ENCODE data around the gene ADGRF4. TPM values are rescaled to one million over a fixed set of nuclear protein-coding genes. Genes with fewer than 3 reads are reported as not detected.

Gene ADGRF4
- total RNA-seq, 1 donor = 0.43 TPM

DNA sequence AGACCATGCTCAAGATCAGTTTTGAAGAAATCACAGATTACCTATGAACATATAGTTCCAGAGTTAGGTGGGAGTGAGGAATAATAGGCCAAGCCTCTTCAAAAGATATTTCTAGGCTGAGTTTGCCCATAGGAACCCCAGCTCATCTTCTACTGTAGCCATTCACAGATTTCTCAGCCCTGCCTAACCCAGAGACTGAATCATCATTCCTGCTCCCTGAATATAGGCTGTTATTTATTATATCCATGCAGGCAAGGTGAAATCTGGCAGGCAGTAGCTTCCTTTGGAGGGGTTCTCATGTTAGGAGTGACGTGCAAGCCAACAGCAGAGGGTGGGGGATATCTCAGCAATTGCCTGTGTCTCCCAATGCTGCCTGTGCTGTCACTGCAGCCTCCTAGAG is 25.6 kb upstream of the ADGRF4 start:
- DNase-seq (ENCODE audit: low read depth) = no peak
- no peak overlapping the region for H3K4me3 ChIP-seq (ENCODE audit: low read depth, low read length)
- TF ChIP-seq, protein P1, sequence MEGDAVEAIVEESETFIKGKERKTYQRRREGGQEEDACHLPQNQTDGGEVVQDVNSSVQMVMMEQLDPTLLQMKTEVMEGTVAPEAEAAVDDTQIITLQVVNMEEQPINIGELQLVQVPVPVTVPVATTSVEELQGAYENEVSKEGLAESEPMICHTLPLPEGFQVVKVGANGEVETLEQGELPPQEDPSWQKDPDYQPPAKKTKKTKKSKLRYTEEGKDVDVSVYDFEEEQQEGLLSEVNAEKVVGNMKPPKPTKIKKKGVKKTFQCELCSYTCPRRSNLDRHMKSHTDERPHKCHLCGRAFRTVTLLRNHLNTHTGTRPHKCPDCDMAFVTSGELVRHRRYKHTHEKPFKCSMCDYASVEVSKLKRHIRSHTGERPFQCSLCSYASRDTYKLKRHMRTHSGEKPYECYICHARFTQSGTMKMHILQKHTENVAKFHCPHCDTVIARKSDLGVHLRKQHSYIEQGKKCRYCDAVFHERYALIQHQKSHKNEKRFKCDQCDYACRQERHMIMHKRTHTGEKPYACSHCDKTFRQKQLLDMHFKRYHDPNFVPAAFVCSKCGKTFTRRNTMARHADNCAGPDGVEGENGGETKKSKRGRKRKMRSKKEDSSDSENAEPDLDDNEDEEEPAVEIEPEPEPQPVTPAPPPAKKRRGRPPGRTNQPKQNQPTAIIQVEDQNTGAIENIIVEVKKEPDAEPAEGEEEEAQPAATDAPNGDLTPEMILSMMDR (IDR thresholded peaks at IDR 0.05; ENCODE audit: insufficient read depth, low read depth, low read length) = no peak

GRCh38 chr6:47674673-47675072 is 23.7 kb upstream of the ADGRF4 start:
- TF ChIP-seq, protein P1 (IDR thresholded peaks at IDR 0.05; ENCODE audit: insufficient read depth, low read depth, low read length) = no peak

GRCh38 chr6:47677381-47678100 is 20.8 kb upstream of the ADGRF4 start:
- DNase-seq (ENCODE audit: low read depth) = no peak
- TF ChIP-seq, protein P1 (IDR thresholded peaks at IDR 0.05; ENCODE audit: insufficient read depth, low read depth, low read length) = no peak
- H3K4me3 ChIP-seq (ENCODE audit: low read depth, low read length) = no peak overlapping the region

More at GRCh38 chr6:47674673-47675072, 23.7 kb upstream of the ADGRF4 start:
- H3K4me3 ChIP-seq (ENCODE audit: low read depth, low read length) = no peak overlapping the region
- DNase-seq (ENCODE audit: low read depth) = no peak

GRCh38 chr6:47678739-47679138 is 19.6 kb upstream of the ADGRF4 start:
- no peak for DNase-seq (ENCODE audit: low read depth)
- H3K4me3 ChIP-seq (ENCODE audit: low read depth, low read length) = no peak overlapping the region
- TF ChIP-seq, protein P1 (IDR thresholded peaks at IDR 0.05; ENCODE audit: insufficient read depth, low read depth, low read length) = no peak

GRCh38 chr6:47679322-47679906 is 19.0 kb upstream of the ADGRF4 start:
- no peak overlapping the region for H3K4me3 ChIP-seq (ENCODE audit: low read depth, low read length)
- TF ChIP-seq, protein P1 (IDR thresholded peaks at IDR 0.05; ENCODE audit: insufficient read depth, low read depth, low read length) = no peak
- no peak for DNase-seq (ENCODE audit: low read depth)

GRCh38 chr6:47680051-47680450 is 18.3 kb upstream of the ADGRF4 start:
- H3K4me3 ChIP-seq (ENCODE audit: low read depth, low read length) = no peak overlapping the region
- TF ChIP-seq, protein P1 (IDR thresholded peaks at IDR 0.05; ENCODE audit: insufficient read depth, low read depth, low read length) = no peak
- DNase-seq (ENCODE audit: low read depth) = no peak
